ENCODE data around the gene PPA2.

- TF ChIP-seq CTCF (IDR thresholded peaks at IDR 0.05) (no peak), EZH2 (IDR thresholded peaks at IDR 0.05; ENCODE audit: borderline replicate concordance, insufficient read depth, low read depth, low read length, poor library complexity, severe bottlenecking) (no peak)
Observed at GRCh38 chr4:105361053-105361452, 112.8 kb downstream of the PPA2 start.

All from B cell (primary cell).